Urothelium cell line (cell line): ENCODE measurements around the gene AGPAT4.
"Not testable (repeated sequence)": the region's sequence is repeated elsewhere in the genome, so short reads cannot be mapped to it uniquely, and the experiment has no call there.

Experiments used
- DNase-seq: peaks from one replicate; pipeline ENCODE4 v3.0.0; 2011; ENCODE audit warnings: low spot score, mixed read lengths
- FAIRE-seq: peaks from 2 replicates; lab custom pipeline; 2011; peaks lifted over from hg19 to GRCh38; lab: Jason Lieb, UNC

The AGPAT4 gene

GRCh38 chr6:161172769-161173168 lies 101.1 kb downstream of the AGPAT4 start:
- not testable (repeated sequence) for DNase-seq, FAIRE-seq

GRCh38 chr6:161171207-161171606 lies 102.7 kb downstream of the AGPAT4 start:
- FAIRE-seq = no peak
- DNase-seq = no peak

GRCh38 chr6:161169696-161170095 lies 104.2 kb downstream of the AGPAT4 start:
- DNase-seq (peak; percentile 62), FAIRE-seq (no peak)

GRCh38 chr6:161169035-161169434 lies 104.8 kb downstream of the AGPAT4 start:
- no peak for FAIRE-seq
- DNase-seq = no peak

- FAIRE-seq (peak; percentile 86), DNase-seq (peak; percentile 83)
Observed at GRCh38 chr6:161168281-161168891, 105.5 kb downstream of the AGPAT4 start.

GRCh38 chr6:161166677-161167076 lies 107.2 kb downstream of the AGPAT4 start:
- no peak for FAIRE-seq
- DNase-seq = no peak

GRCh38 chr6:161166176-161166575 lies 107.7 kb downstream of the AGPAT4 start:
- DNase-seq = no peak
- no peak for FAIRE-seq

GRCh38 chr6:161164182-161164625 lies 109.7 kb downstream of the AGPAT4 start:
- no peak for FAIRE-seq
- no peak for DNase-seq

- DNase-seq = no peak
- FAIRE-seq = no peak
Observed at GRCh38 chr6:161163466-161164181, 110.2 kb downstream of the AGPAT4 start.

- FAIRE-seq = no peak
- no peak for DNase-seq
Observed at GRCh38 chr6:161162722-161163121, 111.1 kb downstream of the AGPAT4 start.

- peak; percentile 86 for FAIRE-seq
- no peak for DNase-seq
Observed at GRCh38 chr6:161161889-161162624, 111.8 kb downstream of the AGPAT4 start.

GRCh38 chr6:161161121-161161520 lies 112.7 kb downstream of the AGPAT4 start:
- FAIRE-seq (peak; percentile 82), DNase-seq (no peak)

- FAIRE-seq = no peak
- no peak for DNase-seq
Observed at GRCh38 chr6:161154796-161155335, 119.0 kb downstream of the AGPAT4 start.

- FAIRE-seq = no peak
- no peak for DNase-seq
Observed at GRCh38 chr6:161153725-161154124, 120.1 kb downstream of the AGPAT4 start.

- DNase-seq = no peak
- no peak for FAIRE-seq
Observed at GRCh38 chr6:161152907-161153662, 120.8 kb downstream of the AGPAT4 start.

GRCh38 chr6:161152527-161152862 lies 121.4 kb downstream of the AGPAT4 start:
- FAIRE-seq (no peak), DNase-seq (no peak)

GRCh38 chr6:161151660-161152526 lies 122.0 kb downstream of the AGPAT4 start:
- FAIRE-seq = no peak

GRCh38 chr6:161151059-161151645 lies 122.7 kb downstream of the AGPAT4 start:
- FAIRE-seq = no peak

More at GRCh38 chr6:161151660-161152526, 122.0 kb downstream of the AGPAT4 start:
- no peak for DNase-seq

GRCh38 chr6:161150566-161150965 lies 123.3 kb downstream of the AGPAT4 start:
- FAIRE-seq (no peak), DNase-seq (no peak)

More at GRCh38 chr6:161151059-161151645, 122.7 kb downstream of the AGPAT4 start:
- no peak for DNase-seq
